HepG2 (cell line): Measurements from ENCODE around the gene HELZ2. TPM values are rescaled to one million over a fixed set of nuclear protein-coding genes. Genes with fewer than 3 reads are reported as not detected.

ENCODE experiments used
- BHLHE40 ChIP-seq: IDR thresholded peaks from 2 replicates; pipeline ENCODE4 v1.6.1; 2011; ENCODE audit warnings: low read length, improper control_type of control experiment
- FOXA3 ChIP-seq: IDR thresholded peaks from 2 replicates; pipeline ENCODE4 v1.6.1; 2016; ENCODE audit warnings: missing genetic modification reagents, missing compliant biosample characterization
- HNF4A ChIP-seq: sonication (generic); formaldehyde crosslinking; IDR thresholded peaks from 2 replicates; pipeline ENCODE4 v1.4.0; 2020; ENCODE audit warnings: missing genetic modification reagents
- IKZF4 ChIP-seq: sonication (generic); formaldehyde crosslinking; IDR thresholded peaks from 2 replicates; pipeline ENCODE4 v1.5.1; 2020; ENCODE audit warnings: borderline replicate concordance, mild to moderate bottlenecking, low read depth, missing genetic modification reagents; ENCODE audit errors: not compliant biosample characterization
- NCOA2 ChIP-seq: sonication (generic); formaldehyde crosslinking; IDR thresholded peaks from 2 replicates; pipeline ENCODE4 v1.8.0; 2022; ENCODE audit warnings: inconsistent platforms
- NFATC3 ChIP-seq: sonication (generic); formaldehyde crosslinking; IDR thresholded peaks from 2 replicates; pipeline ENCODE4 v1.5.1; 2020; ENCODE audit warnings: mild to moderate bottlenecking, missing genetic modification reagents
- RFX3 ChIP-seq: IDR thresholded peaks from 2 replicates; pipeline ENCODE4 v1.6.1; 2016; ENCODE audit warnings: missing biosample characterization, missing genetic modification reagents
- ZNF24 ChIP-seq: fragments of 450-650 bp; IDR thresholded peaks from 2 replicates; pipeline ENCODE4 v1.6.1; 2017; ENCODE audit warnings: antibody characterized with exemption, mild to moderate bottlenecking
- ZNF431 ChIP-seq: sonication (generic); formaldehyde crosslinking; IDR thresholded peaks from 2 replicates; pipeline ENCODE4 v1.9.0; 2022; ENCODE audit warnings: missing genetic modification reagents, low read depth, mild to moderate bottlenecking, borderline replicate concordance
- ZNF441 ChIP-seq: sonication (generic); formaldehyde crosslinking; IDR thresholded peaks from 2 replicates; pipeline ENCODE4 v1.7.0; 2021; ENCODE audit warnings: missing genetic modification reagents, borderline replicate concordance
- ZNF775 ChIP-seq: sonication (generic); formaldehyde crosslinking; IDR thresholded peaks from 2 replicates; pipeline ENCODE4 v1.4.0; 2020; ENCODE audit warnings: missing genetic modification reagents, mild to moderate bottlenecking, moderate library complexity, borderline replicate concordance
- polyA plus RNA-seq, 8 experiments: library from polyadenylated mRNA; depleted of rRNA in 3 of 8; stranded (reverse) in 7 of 8; unstranded in 1 of 8; fragments of >200 nt; fragmentation: Illumina TruSeq in 4 of 8; extraction: Trizol in 4 of 8; gene quantifications; 2 replicates each; pipeline versions ENCODE4 v1.2.1 to v1.2.3, GENCODE V29; 2011 to 2016; ENCODE audit warnings: low read depth in 4 of 8, missing spikeins in 1 of 8, mixed read lengths in 1 of 8; ENCODE audit not compliant: insufficient read depth in 1 of 8
- total RNA-seq, 5 experiments: library from RNA; depleted of rRNA; stranded (reverse); fragments of >200 nt; fragmentation: Illumina TruSeq; extraction: Trizol; gene quantifications; 2 replicates each; pipeline ENCODE4 v1.2.3, GENCODE V29; 2016; ENCODE audit warnings: low read depth in 1 of 5
- TF ChIP-seq, protein P1 (sequence below): sonication (generic); formaldehyde crosslinking; IDR thresholded peaks from 2 replicates; pipeline ENCODE4 v1.4.0; 2020; ENCODE audit warnings: missing genetic modification reagents, borderline replicate concordance
- TF ChIP-seq, protein P2 (sequence below): IDR thresholded peaks from 2 replicates; pipeline ENCODE4 v1.6.1; 2016; ENCODE audit warnings: missing biosample characterization, missing genetic modification reagents, low read depth
- TF ChIP-seq, protein P3 (sequence below): sonication (generic); formaldehyde crosslinking; IDR thresholded peaks from 2 replicates; pipeline ENCODE4 v1.4.0; 2020; ENCODE audit warnings: missing genetic modification reagents
- TF ChIP-seq, protein P4 (sequence below): sonication (generic); formaldehyde crosslinking; IDR thresholded peaks from 2 replicates; pipeline ENCODE4 v1.4.0; 2020; ENCODE audit warnings: mild to moderate bottlenecking, missing genetic modification reagents, borderline replicate concordance

HELZ2 gene
- total and polyA plus RNA-seq, 2 of the 13 experiments (the other 11 are each of a cell fraction or from before 2014, with no cell fraction given): 9.6 to 10.1 TPM

DNA sequence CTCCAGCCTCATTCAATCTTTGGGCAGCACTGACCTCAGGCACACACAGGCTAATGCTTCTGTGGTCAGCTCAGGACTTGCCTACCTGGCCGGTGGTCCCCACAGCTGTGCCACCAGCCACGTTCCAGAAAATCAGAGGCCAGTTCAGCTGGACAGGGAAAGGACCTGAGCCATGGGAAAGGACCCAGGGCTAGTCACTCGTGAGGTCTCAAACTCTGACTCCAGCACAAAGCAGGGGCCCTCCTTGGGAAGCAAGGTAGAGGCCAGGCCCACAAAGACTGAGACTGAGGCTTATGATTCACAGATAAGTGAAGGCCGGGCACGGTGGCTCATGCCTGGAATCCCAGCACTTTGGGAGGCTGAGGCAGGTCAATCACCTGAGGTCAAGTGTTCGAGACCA is 22.4 kb upstream of the HELZ2 start (continued):
- TF ChIP-seq, protein P1, sequence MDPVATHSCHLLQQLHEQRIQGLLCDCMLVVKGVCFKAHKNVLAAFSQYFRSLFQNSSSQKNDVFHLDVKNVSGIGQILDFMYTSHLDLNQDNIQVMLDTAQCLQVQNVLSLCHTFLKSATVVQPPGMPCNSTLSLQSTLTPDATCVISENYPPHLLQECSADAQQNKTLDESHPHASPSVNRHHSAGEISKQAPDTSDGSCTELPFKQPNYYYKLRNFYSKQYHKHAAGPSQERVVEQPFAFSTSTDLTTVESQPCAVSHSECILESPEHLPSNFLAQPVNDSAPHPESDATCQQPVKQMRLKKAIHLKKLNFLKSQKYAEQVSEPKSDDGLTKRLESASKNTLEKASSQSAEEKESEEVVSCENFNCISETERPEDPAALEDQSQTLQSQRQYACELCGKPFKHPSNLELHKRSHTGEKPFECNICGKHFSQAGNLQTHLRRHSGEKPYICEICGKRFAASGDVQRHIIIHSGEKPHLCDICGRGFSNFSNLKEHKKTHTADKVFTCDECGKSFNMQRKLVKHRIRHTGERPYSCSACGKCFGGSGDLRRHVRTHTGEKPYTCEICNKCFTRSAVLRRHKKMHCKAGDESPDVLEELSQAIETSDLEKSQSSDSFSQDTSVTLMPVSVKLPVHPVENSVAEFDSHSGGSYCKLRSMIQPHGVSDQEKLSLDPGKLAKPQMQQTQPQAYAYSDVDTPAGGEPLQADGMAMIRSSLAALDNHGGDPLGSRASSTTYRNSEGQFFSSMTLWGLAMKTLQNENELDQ (CRISPR knock-in tag): no peak
- TF ChIP-seq RFX3 (CRISPR knock-in tag) (no peak), ZNF441 (no peak), ZNF775 (CRISPR knock-in tag) (no peak), ZNF24 (no peak), BHLHE40 (no peak), NFATC3 (CRISPR knock-in tag) (no peak), FOXA3 (CRISPR knock-in tag) (no peak), HNF4A (no peak), NCOA2 (CRISPR knock-in tag) (no peak), ZNF431 (CRISPR knock-in tag) (no peak), IKZF4 (no peak)
- TF ChIP-seq, protein P2, sequence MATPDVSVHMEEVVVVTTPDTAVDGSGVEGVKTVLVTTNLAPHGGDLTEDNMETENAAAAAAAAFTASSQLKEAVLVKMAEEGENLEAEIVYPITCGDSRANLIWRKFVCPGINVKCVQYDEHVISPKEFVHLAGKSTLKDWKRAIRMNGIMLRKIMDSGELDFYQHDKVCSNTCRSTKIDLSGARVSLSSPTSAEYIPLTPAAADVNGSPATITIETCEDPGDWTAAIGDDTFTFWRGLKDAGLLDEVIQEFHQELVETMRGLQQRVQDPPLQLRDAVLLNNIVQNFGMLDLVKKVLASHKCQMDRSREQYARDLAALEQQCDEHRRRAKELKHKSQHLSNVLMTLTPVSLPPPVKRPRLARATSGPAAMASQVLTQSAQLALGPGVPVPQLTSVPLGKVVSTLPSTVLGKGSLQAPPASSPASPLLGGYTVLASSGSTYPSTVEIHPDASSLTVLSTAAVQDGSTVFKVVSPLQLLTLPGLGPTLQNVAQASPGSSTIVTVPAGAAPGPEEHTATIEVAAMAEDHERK (CRISPR knock-in tag): no peak
- TF ChIP-seq, protein P3, sequence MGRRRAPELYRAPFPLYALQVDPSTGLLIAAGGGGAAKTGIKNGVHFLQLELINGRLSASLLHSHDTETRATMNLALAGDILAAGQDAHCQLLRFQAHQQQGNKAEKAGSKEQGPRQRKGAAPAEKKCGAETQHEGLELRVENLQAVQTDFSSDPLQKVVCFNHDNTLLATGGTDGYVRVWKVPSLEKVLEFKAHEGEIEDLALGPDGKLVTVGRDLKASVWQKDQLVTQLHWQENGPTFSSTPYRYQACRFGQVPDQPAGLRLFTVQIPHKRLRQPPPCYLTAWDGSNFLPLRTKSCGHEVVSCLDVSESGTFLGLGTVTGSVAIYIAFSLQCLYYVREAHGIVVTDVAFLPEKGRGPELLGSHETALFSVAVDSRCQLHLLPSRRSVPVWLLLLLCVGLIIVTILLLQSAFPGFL (CRISPR knock-in tag): 0 out of 2 replicates have a peak, but pooled peaks have one; percentile 34
- TF ChIP-seq, protein P4, sequence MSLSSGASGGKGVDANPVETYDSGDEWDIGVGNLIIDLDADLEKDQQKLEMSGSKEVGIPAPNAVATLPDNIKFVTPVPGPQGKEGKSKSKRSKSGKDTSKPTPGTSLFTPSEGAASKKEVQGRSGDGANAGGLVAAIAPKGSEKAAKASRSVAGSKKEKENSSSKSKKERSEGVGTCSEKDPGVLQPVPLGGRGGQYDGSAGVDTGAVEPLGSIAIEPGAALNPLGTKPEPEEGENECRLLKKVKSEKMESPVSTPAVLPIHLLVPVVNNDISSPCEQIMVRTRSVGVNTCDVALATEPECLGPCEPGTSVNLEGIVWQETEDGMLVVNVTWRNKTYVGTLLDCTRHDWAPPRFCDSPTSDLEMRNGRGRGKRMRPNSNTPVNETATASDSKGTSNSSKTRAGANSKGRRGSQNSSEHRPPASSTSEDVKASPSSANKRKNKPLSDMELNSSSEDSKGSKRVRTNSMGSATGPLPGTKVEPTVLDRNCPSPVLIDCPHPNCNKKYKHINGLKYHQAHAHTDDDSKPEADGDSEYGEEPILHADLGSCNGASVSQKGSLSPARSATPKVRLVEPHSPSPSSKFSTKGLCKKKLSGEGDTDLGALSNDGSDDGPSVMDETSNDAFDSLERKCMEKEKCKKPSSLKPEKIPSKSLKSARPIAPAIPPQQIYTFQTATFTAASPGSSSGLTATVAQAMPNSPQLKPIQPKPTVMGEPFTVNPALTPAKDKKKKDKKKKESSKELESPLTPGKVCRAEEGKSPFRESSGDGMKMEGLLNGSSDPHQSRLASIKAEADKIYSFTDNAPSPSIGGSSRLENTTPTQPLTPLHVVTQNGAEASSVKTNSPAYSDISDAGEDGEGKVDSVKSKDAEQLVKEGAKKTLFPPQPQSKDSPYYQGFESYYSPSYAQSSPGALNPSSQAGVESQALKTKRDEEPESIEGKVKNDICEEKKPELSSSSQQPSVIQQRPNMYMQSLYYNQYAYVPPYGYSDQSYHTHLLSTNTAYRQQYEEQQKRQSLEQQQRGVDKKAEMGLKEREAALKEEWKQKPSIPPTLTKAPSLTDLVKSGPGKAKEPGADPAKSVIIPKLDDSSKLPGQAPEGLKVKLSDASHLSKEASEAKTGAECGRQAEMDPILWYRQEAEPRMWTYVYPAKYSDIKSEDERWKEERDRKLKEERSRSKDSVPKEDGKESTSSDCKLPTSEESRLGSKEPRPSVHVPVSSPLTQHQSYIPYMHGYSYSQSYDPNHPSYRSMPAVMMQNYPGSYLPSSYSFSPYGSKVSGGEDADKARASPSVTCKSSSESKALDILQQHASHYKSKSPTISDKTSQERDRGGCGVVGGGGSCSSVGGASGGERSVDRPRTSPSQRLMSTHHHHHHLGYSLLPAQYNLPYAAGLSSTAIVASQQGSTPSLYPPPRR (CRISPR knock-in tag): no peak
